H9 (cell line): ENCODE data around the gene METTL17. TPM values are rescaled to one million over a fixed set of nuclear protein-coding genes. Genes with fewer than 3 reads are reported as not detected.

ENCODE experiments used
- DNase-seq: peaks from one replicate; pipeline ENCODE4 v3.0.0-alpha.2; 2017
- H2AFZ ChIP-seq: one replicate; pipeline ENCODE4 v1.6.1; 2013; ENCODE audit warnings: mild to moderate bottlenecking, low read length, control low read depth, moderate library complexity
- H2AK5ac ChIP-seq: 2 replicates; pipeline ENCODE4 v1.6.1; 2013; ENCODE audit warnings: low read length, control low read depth, mixed read lengths; ENCODE audit not compliant: insufficient read length
- H2BK120ac ChIP-seq: one replicate; pipeline ENCODE4 v1.6.1; 2013; ENCODE audit warnings: low read depth, mild to moderate bottlenecking, low read length, control low read depth, inconsistent platforms; ENCODE audit not compliant: poor library complexity, severe bottlenecking
- H2BK12ac ChIP-seq: 2 replicates; pipeline ENCODE4 v1.6.1; 2013; ENCODE audit warnings: low read length, control low read depth, mixed read lengths, low read depth; ENCODE audit not compliant: insufficient read length
- H2BK15ac ChIP-seq: 2 replicates; pipeline ENCODE4 v1.6.1; 2013; ENCODE audit warnings: low read depth, low read length, control low read depth
- H2BK20ac ChIP-seq: one replicate; pipeline ENCODE4 v1.6.1; 2013; ENCODE audit warnings: low read depth, mild to moderate bottlenecking, low read length, control low read depth, inconsistent platforms; ENCODE audit not compliant: poor library complexity, severe bottlenecking
- H2BK5ac ChIP-seq: 2 replicates; pipeline ENCODE4 v1.6.1; 2013; ENCODE audit warnings: low read length, control low read depth, mixed read lengths; ENCODE audit not compliant: insufficient read length
- H3K14ac ChIP-seq: 2 replicates; pipeline ENCODE4 v1.6.1; 2013; ENCODE audit warnings: low read length, control low read depth; ENCODE audit not compliant: insufficient read depth
- H3K18ac ChIP-seq: 2 replicates; pipeline ENCODE4 v1.6.1; 2013; ENCODE audit warnings: low read depth, mild to moderate bottlenecking, mixed read lengths, low read length, control low read depth; ENCODE audit not compliant: insufficient read length
- H3K23ac ChIP-seq: 2 replicates; pipeline ENCODE4 v1.6.1; 2013; ENCODE audit warnings: low read length, control low read depth, mixed read lengths, low read depth; ENCODE audit not compliant: insufficient read length
- H3K23me2 ChIP-seq: 2 replicates; pipeline ENCODE4 v1.6.1; 2013; ENCODE audit warnings: low read depth, mild to moderate bottlenecking, mixed read lengths, low read length, control low read depth; ENCODE audit not compliant: insufficient read length, poor library complexity, severe bottlenecking
- H3K27ac ChIP-seq: 2 replicates; pipeline ENCODE4 v1.5.1; 2013; ENCODE audit warnings: low read length, control low read depth, mixed read lengths, low read depth; ENCODE audit not compliant: insufficient read length
- H3K27me3 ChIP-seq: 2 replicates; pipeline ENCODE4 v1.6.1; 2013; ENCODE audit warnings: low read length, control low read depth, inconsistent platforms; ENCODE audit not compliant: insufficient read depth
- H3K4ac ChIP-seq: 2 replicates; pipeline ENCODE4 v1.6.1; 2013; ENCODE audit warnings: low read depth, mild to moderate bottlenecking, control low read depth, inconsistent platforms, low read length, moderate library complexity
- H3K4me1 ChIP-seq: 2 replicates; pipeline ENCODE4 v1.6.1; 2013; ENCODE audit warnings: low read length, control low read depth, inconsistent platforms; ENCODE audit not compliant: insufficient read depth
- H3K4me2 ChIP-seq: 2 replicates; pipeline ENCODE4 v1.6.1; 2013; ENCODE audit warnings: low read length, control low read depth, mixed read lengths; ENCODE audit not compliant: insufficient read length, insufficient read depth
- H3K56ac ChIP-seq: 2 replicates; pipeline ENCODE4 v1.6.1; 2013; ENCODE audit warnings: low read depth, mild to moderate bottlenecking, mixed read lengths, low read length, control low read depth; ENCODE audit not compliant: insufficient read length
- H3K79me1 ChIP-seq: 2 replicates; pipeline ENCODE4 v1.6.1; 2013; ENCODE audit warnings: low read depth, mild to moderate bottlenecking, moderate library complexity, low read length, control low read depth, inconsistent platforms; ENCODE audit not compliant: insufficient read depth, poor library complexity, severe bottlenecking
- H3K79me2 ChIP-seq: 2 replicates; pipeline ENCODE4 v1.6.1; 2013; ENCODE audit warnings: low read length, control low read depth, inconsistent platforms; ENCODE audit not compliant: insufficient read depth
- H3K9ac ChIP-seq: 2 replicates; pipeline ENCODE4 v1.6.1; 2013; ENCODE audit warnings: low read length, control low read depth, mixed read lengths; ENCODE audit not compliant: insufficient read length; ENCODE audit errors: extremely low read depth
- H3K9me3 ChIP-seq: one replicate; pipeline ENCODE4 v1.6.1; 2013; ENCODE audit warnings: low read depth, low read length, inconsistent platforms; ENCODE audit not compliant: control insufficient read depth
- H3T11ph ChIP-seq: one replicate; pipeline ENCODE4 v1.6.1; 2013; ENCODE audit warnings: mild to moderate bottlenecking, low read length, control low read depth, inconsistent platforms
- H4K20me1 ChIP-seq: one replicate; pipeline ENCODE4 v1.6.1; 2013; ENCODE audit not compliant: control insufficient read depth, insufficient read length, insufficient read depth
- H4K5ac ChIP-seq: 2 replicates; pipeline ENCODE4 v1.6.1; 2013; ENCODE audit warnings: low read depth, mild to moderate bottlenecking, mixed read lengths, low read length, control low read depth; ENCODE audit not compliant: insufficient read length
- H4K8ac ChIP-seq: replicated peaks from 2 replicates; pipeline ENCODE4 v1.6.1; 2013; ENCODE audit warnings: low read length, control low read depth, mixed read lengths, low read depth; ENCODE audit not compliant: insufficient read length
- H4K91ac ChIP-seq: 2 replicates; pipeline ENCODE4 v1.6.1; 2013; ENCODE audit warnings: low read depth, mild to moderate bottlenecking, moderate library complexity, mixed read lengths, low read length, control low read depth; ENCODE audit not compliant: insufficient read length
- H3K27ac Mint-ChIP-seq, 3 experiments: 2 replicates in 2 of 3; 3 replicates in 1 of 3; pipeline ENCODE4 v1.8.0; 2020 to 2021; ENCODE audit warnings: mixed read lengths in 3 of 3, mild to moderate bottlenecking in 1 of 3, moderate library complexity in 1 of 3
- H3K27me3 Mint-ChIP-seq: 2 replicates; pipeline ENCODE4 v1.8.0; 2021; ENCODE audit warnings: low read depth, mild to moderate bottlenecking, moderate library complexity, mixed read lengths
- H3K36me3 Mint-ChIP-seq, 3 experiments: 2 replicates in 2 of 3; 3 replicates in 1 of 3; pipeline ENCODE4 v1.8.0; 2020 to 2021; ENCODE audit warnings: low read depth in 3 of 3, mixed read lengths in 3 of 3; ENCODE audit not compliant: insufficient read depth in 1 of 3
- H3K4me1 Mint-ChIP-seq, 2 experiments: 2 replicates each; pipeline ENCODE4 v1.8.0; 2020; ENCODE audit warnings: mixed read lengths in 2 of 2
- H3K4me3 Mint-ChIP-seq, 2 experiments: 2 replicates in 1 of 2; 3 replicates in 1 of 2; pipeline ENCODE4 v1.8.0; 2020 to 2021; ENCODE audit warnings: mild to moderate bottlenecking in 2 of 2, mixed read lengths in 2 of 2, moderate library complexity in 1 of 2
- H3K9me3 Mint-ChIP-seq, 2 experiments: 2 replicates in 1 of 2; 3 replicates in 1 of 2; pipeline ENCODE4 v1.8.0; 2020; ENCODE audit warnings: mild to moderate bottlenecking in 2 of 2, mixed read lengths in 2 of 2, moderate library complexity in 1 of 2
- CTCF ChIP-seq: fragments of 200-600 bp; sonication (generic); conservative IDR thresholded peaks from 3 replicates; pipeline ENCODE4 v1.8.0; 2021; ENCODE audit warnings: antibody characterized with exemption, mild to moderate bottlenecking
- WGBS: extraction: QIAGEN DNeasy Blood & Tissue Kit; methylation state at CpG from one replicate; pipeline ENCODE4 v1.1.7; 2013; ENCODE audit warnings: missing lambda C conversion rate, low lambda C conversion rate, mixed read lengths; ENCODE audit not compliant: insufficient read length; ENCODE audit errors: extremely low coverage; 5-methylcytosine and 5-hydroxymethylcytosine counted together
- total RNA-seq: library from RNA; stranded (reverse); gene quantifications from 2 replicates; pipeline ENCODE4 v1.2.1, GENCODE V29; 2021

METTL17 gene
- total RNA-seq, 1 experiment from 2014 or later, result 81.4 TPM

GRCh38 chr14:21036751-21037150, 47.0 kb downstream of the METTL17 start:
- Histone ChIP-seq H4K5ac (no peak overlapping the region), H3K56ac (no peak overlapping the region), H3K23me2 (no peaks in the 10 kb centered on the region), H3K27me3 (no peaks in the 10 kb centered on the region), H3K4ac (no peak overlapping the region), H3T11ph (no peak overlapping the region), H3K4me1 (peaks cover 5% of the 10 kb centered on the region), H3K23ac (no peak overlapping the region), H3K9me3 (no peaks in the 10 kb centered on the region), H4K91ac (no peak overlapping the region), H3K18ac (no peak overlapping the region), H3K27ac (no peak overlapping the region), H2AFZ (no peak overlapping the region), H3K79me1 (no peaks in the 10 kb centered on the region), H2BK5ac (no peak overlapping the region), H4K20me1 (no peaks in the 10 kb centered on the region), H2BK15ac (no peak overlapping the region), H3K79me2 (no peaks in the 10 kb centered on the region), H4K8ac (no peak overlapping the region), H2BK12ac (no peak overlapping the region), H2BK20ac (no peak overlapping the region), H3K4me2 (no peak overlapping the region), H2AK5ac (no peak overlapping the region), H2BK120ac (no peak overlapping the region), H3K9ac (no peak overlapping the region), H3K14ac (no peak overlapping the region)
- no CpG with 5 or more reads among the region's 7 CpGs for WGBS
- H3K27ac Mint-ChIP-seq, result no peak overlapping the region
- no peaks in the 10 kb centered on the region for H3K9me3 Mint-ChIP-seq
- TF ChIP-seq CTCF, result no peak
- no peaks in the 10 kb centered on the region for H3K36me3 Mint-ChIP-seq
- no peak overlapping the region for H3K4me3 Mint-ChIP-seq
- peaks cover 24 to 26% of the 10 kb centered on the region in 2 experiments for H3K4me1 Mint-ChIP-seq
- H3K27me3 Mint-ChIP-seq, result peaks cover 36% of the 10 kb centered on the region
- no peak for DNase-seq
